ENCODE data around the gene RSPH9. TPM values are rescaled to one million over a fixed set of nuclear protein-coding genes. Genes with fewer than 3 reads are reported as not detected.
"Not testable (repeated sequence)": the region's sequence is repeated elsewhere in the genome, so short reads cannot be mapped to it uniquely, and the experiment has no call there.

Gene RSPH9
- total and polyA plus RNA-seq, 2 donors (not counting 3 experiments of a cell fraction or from before 2014, with no cell fraction given): 0.18 to 0.27 TPM

- POLR2A ChIA-PET: interaction anchor here (0.7 kb wide), 1 partner anchor 11 kb away, joined by 6 read pairs; no protein-coding TSS in a partner anchor
- H3K27me3 ChIP-seq (ENCODE audit: control insufficient read depth in 2 of 2, insufficient read depth in 2 of 2, low read length in 2 of 2): no peaks in the 10 kb centered on the region
- no TSS peak for BruUV-seq (replicated peaks)
- no peak for FAIRE-seq
- TF ChIP-seq EZH2 (IDR thresholded peaks at IDR 0.05; ENCODE audit: borderline replicate concordance, low read depth, low read length, severe bottlenecking) (no peak), POLR2A (IDR thresholded peaks at IDR 0.05; ENCODE audit: low read depth, low read length) (no peak), FOS (IDR thresholded peaks at IDR 0.05; ENCODE audit: borderline replicate concordance, insufficient read depth, low read length) (no peak), MYC (IDR thresholded peaks at IDR 0.05; ENCODE audit: low read depth, low read length) (no peak), GATA2 (IDR thresholded peaks at IDR 0.05; ENCODE audit: insufficient read depth, insufficient read length, low read depth, low read length) (no peak), POLR2AphosphoS5 (IDR thresholded peaks at IDR 0.05; ENCODE audit: insufficient read depth, low read depth, low read length) (no peak), CTCF (IDR thresholded peaks at IDR 0.05; ENCODE audit: extremely low read depth in 1 of 2, insufficient read depth in 1 of 2, low read depth in 1 of 2, low read length in 2 of 2) (no peak)
- TF ChIP-seq, protein P1, sequence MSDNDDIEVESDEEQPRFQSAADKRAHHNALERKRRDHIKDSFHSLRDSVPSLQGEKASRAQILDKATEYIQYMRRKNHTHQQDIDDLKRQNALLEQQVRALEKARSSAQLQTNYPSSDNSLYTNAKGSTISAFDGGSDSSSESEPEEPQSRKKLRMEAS (IDR thresholded peaks at IDR 0.05; ENCODE audit: insufficient read depth, insufficient read length): no peak
- H3K9ac ChIP-seq (replicated peaks; ENCODE audit: extremely low read depth, insufficient read depth, low read length): no peak overlapping the region
- H3K9me1 ChIP-seq (replicated peaks; ENCODE audit: control insufficient read depth, extremely low read depth, insufficient read depth, low read length): no peaks in the 10 kb centered on the region
- H3K79me2 ChIP-seq (ENCODE audit: control insufficient read depth, insufficient read depth, low read length): peaks cover 26% of the 10 kb centered on the region
- no peak for DNase-seq (ENCODE audit: low read depth, low spot score)
- intact Hi-C loops (cut with micrococcal nuclease): no loop called here
- no peak overlapping the region for H3K4me2 ChIP-seq (ENCODE audit: insufficient read depth, low read length)
- H3K4me1 ChIP-seq (ENCODE audit: control insufficient read depth, extremely low read depth, insufficient read depth, low read length): peaks cover 25% of the 10 kb centered on the region
- H3K9me3 ChIP-seq (replicated peaks; ENCODE audit: control insufficient read depth, insufficient read depth, low read length): no peaks in the 10 kb centered on the region
- H3K36me3 ChIP-seq (ENCODE audit: control insufficient read depth in 2 of 2, extremely low read depth in 1 of 2, insufficient read depth in 2 of 2, low read length in 2 of 2): peaks cover 0 to 2% of the 10 kb centered on the region in 2 experiments
- CTCF ChIA-PET: no interaction called here
- no peak overlapping the region for H2AFZ ChIP-seq (ENCODE audit: low read depth, low read length)
- dilution Hi-C loops (cut with MboI; ENCODE audit: extremely low pct_ligation_motif_present, low sequenced_read_pairs): no loop called here
- H3K4me3 ChIP-seq (replicated peaks in 1 of 3; ENCODE audit: insufficient read depth in 1 of 3, low read depth in 1 of 3, low read length in 3 of 3): no peak overlapping the region
- H3K27ac ChIP-seq (ENCODE audit: insufficient read depth, low read depth, low read length): no peak overlapping the region
- no peaks in the 10 kb centered on the region for H4K20me1 ChIP-seq (replicated peaks; ENCODE audit: control insufficient read depth, extremely low read depth, insufficient read depth, low read length)
These were observed 13.7 kb upstream of the RSPH9 start for GRCh38 chr6:43630980-43631619.

DNA sequence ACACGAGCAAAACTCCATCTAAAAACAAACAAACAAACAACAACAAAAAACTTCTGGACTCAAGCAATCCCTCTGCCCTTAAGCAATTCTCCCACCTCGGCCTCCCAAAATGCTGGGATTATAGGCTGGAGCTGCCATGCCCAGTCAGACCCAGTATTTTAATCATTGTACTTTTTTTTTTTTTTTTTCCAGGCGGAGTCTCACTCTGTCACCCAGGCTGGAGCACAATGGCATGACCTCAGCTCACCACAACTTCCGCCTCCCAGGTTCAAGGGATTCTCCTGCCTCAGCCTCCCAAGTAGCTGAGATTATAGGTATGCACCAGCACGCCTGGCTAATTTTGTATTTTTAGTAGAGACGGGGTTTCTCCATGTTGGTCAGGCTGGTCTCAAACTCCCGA lies 11.8 kb upstream of the RSPH9 start:
- H3K4me3 ChIP-seq (replicated peaks in 1 of 3; ENCODE audit: insufficient read depth in 1 of 3, low read depth in 1 of 3, low read length in 3 of 3); dilution Hi-C loops (cut with MboI; ENCODE audit: extremely low pct_ligation_motif_present, low sequenced_read_pairs); H4K20me1 ChIP-seq (replicated peaks; ENCODE audit: control insufficient read depth, extremely low read depth, insufficient read depth, low read length); H3K27me3 ChIP-seq (ENCODE audit: control insufficient read depth in 2 of 2, insufficient read depth in 2 of 2, low read length in 2 of 2); BruUV-seq (replicated peaks); H3K4me2 ChIP-seq (ENCODE audit: insufficient read depth, low read length); H3K36me3 ChIP-seq (ENCODE audit: control insufficient read depth in 2 of 2, extremely low read depth in 1 of 2, insufficient read depth in 2 of 2, low read length in 2 of 2); H3K9me3 ChIP-seq (replicated peaks; ENCODE audit: control insufficient read depth, insufficient read depth, low read length); H3K27ac ChIP-seq (ENCODE audit: insufficient read depth, low read depth, low read length); DNase-seq (ENCODE audit: low read depth, low spot score); FAIRE-seq; H3K9ac ChIP-seq (replicated peaks; ENCODE audit: extremely low read depth, insufficient read depth, low read length); CTCF ChIA-PET; POLR2A ChIA-PET; intact Hi-C loops (cut with micrococcal nuclease); H2AFZ ChIP-seq (ENCODE audit: low read depth, low read length); H3K9me1 ChIP-seq (replicated peaks; ENCODE audit: control insufficient read depth, extremely low read depth, insufficient read depth, low read length): not testable (repeated sequence)
- peaks cover 29% of the 10 kb centered on the region for H3K79me2 ChIP-seq (ENCODE audit: control insufficient read depth, insufficient read depth, low read length)
- H3K4me1 ChIP-seq (ENCODE audit: control insufficient read depth, extremely low read depth, insufficient read depth, low read length): peaks cover 14% of the 10 kb centered on the region

Data from endothelial cell of umbilical vein (primary cell).